T-cell (primary cell): ENCODE measurements around the gene C2orf74. TPM values are rescaled to one million over a fixed set of nuclear protein-coding genes. Genes with fewer than 3 reads are reported as not detected.
"Not testable (repeated sequence)": the region's sequence is repeated elsewhere in the genome, so short reads cannot be mapped to it uniquely, and the experiment has no call there.

Experiments
- ATAC-seq, 4 experiments: fragments of 200-7000 bp in 3 of 4; fragments of 150-1000 bp in 1 of 4; cut with Tn5 transposase; replicated peaks in 1 of 4; 1 replicate in 3 of 4; 2 replicates in 1 of 4; pipeline ENCODE4 v1.10.0; 2021; ENCODE audit warnings: moderate library complexity in 3 of 4, mild to moderate bottlenecking in 2 of 4, moderate number of reproducible peaks in 1 of 4
- CTCF ChIA-PET, 2 donors: fragments of 300-600 bp; sonication (Branson Sonifier 250); formaldehyde crosslinking; loops; one replicate each; lab custom pipeline; 2022; ENCODE audit warnings: antibody characterized with exemption in 2 of 2; lab: Charles Lee
- POLR2A ChIA-PET, 2 donors: fragments of 300-600 bp; sonication (Branson Sonifier 250); formaldehyde crosslinking; loops; one replicate each; lab custom pipeline; 2022; ENCODE audit warnings: antibody characterized with exemption in 2 of 2; lab: Charles Lee
- DNase-seq, 35 experiments: peaks; one replicate each; pipeline versions ENCODE4 v3.0.0 to v3.0.0-alpha.2; 2013 to 2023
- H3K27ac ChIP-seq: one replicate; pipeline ENCODE4 v1.5.1; 2013; ENCODE audit warnings: low read length
- H3K27me3 ChIP-seq, 2 experiments: replicated peaks in 1 of 2; 1 replicate in 1 of 2; 2 replicates in 1 of 2; pipeline versions ENCODE4 v1.6.1 to v1.7.0; 2013; ENCODE audit warnings: low read length in 1 of 2, mixed read lengths in 1 of 2; ENCODE audit not compliant: control insufficient read depth in 2 of 2, insufficient read depth in 2 of 2; ENCODE audit errors: extremely low read depth in 1 of 2
- H3K36me3 ChIP-seq, 2 donors: 1 replicate in 1 of 2; 2 replicates in 1 of 2; pipeline versions ENCODE4 v1.6.1 to v1.7.0; 2013; ENCODE audit warnings: low read length in 1 of 2; ENCODE audit not compliant: control insufficient read depth in 2 of 2, insufficient read depth in 1 of 2; ENCODE audit errors: extremely low read depth in 1 of 2
- H3K4me1 ChIP-seq, 2 experiments: 1 replicate in 1 of 2; 2 replicates in 1 of 2; pipeline versions ENCODE4 v1.6.1 to v1.7.0; 2013; ENCODE audit warnings: low read length in 2 of 2, mixed read lengths in 1 of 2; ENCODE audit not compliant: insufficient read depth in 2 of 2, control insufficient read depth in 1 of 2; ENCODE audit errors: extremely low read depth in 1 of 2
- H3K4me3 ChIP-seq, 2 donors: 1 replicate in 1 of 2; 2 replicates in 1 of 2; pipeline versions ENCODE4 v1.5.1 to v1.7.0; 2013; ENCODE audit warnings: mild to moderate bottlenecking in 2 of 2, low read length in 1 of 2, moderate library complexity in 1 of 2; ENCODE audit not compliant: control insufficient read depth in 1 of 2; ENCODE audit errors: extremely low read depth in 1 of 2
- H3K9me3 ChIP-seq: 2 replicates; pipeline ENCODE4 v1.7.0; 2013
- H3K27ac Mint-ChIP-seq, 2 donors: one replicate each; pipeline ENCODE4 v1.8.0; 2020 to 2021; ENCODE audit warnings: mild to moderate bottlenecking in 2 of 2, mixed read lengths in 2 of 2
- H3K27me3 Mint-ChIP-seq, 2 donors: one replicate each; pipeline ENCODE4 v1.8.0; 2021 to 2022; ENCODE audit warnings: mixed read lengths in 2 of 2
- H3K36me3 Mint-ChIP-seq: one replicate; pipeline ENCODE4 v1.8.0; 2021; ENCODE audit warnings: mixed read lengths
- H3K4me1 Mint-ChIP-seq, 3 donors: one replicate each; pipeline ENCODE4 v1.8.0; 2020 to 2022; ENCODE audit warnings: mixed read lengths in 3 of 3, mild to moderate bottlenecking in 1 of 3
- H3K4me3 Mint-ChIP-seq, 3 donors: one replicate each; pipeline ENCODE4 v1.8.0; 2020 to 2022; ENCODE audit warnings: mild to moderate bottlenecking in 3 of 3, mixed read lengths in 3 of 3, moderate library complexity in 3 of 3
- H3K9me3 Mint-ChIP-seq, 3 donors: one replicate each; pipeline ENCODE4 v1.8.0; 2020 to 2022; ENCODE audit warnings: mixed read lengths in 3 of 3
- WGBS: methylation state at CpG from one replicate; pipeline ENCODE4 v1.1.5; 2013; ENCODE audit warnings: missing lambda C conversion rate; ENCODE audit not compliant: insufficient coverage; 5-methylcytosine and 5-hydroxymethylcytosine counted together
- total RNA-seq, 35 experiments: library from RNA in 6 of 35; stranded (reverse) in 6 of 35; fragments of 120-200 nt in 1 of 35; gene quantifications; one replicate each; pipeline versions ENCODE4 v1.2.1 to v1.2.4 and lab custom pipeline; 2013 to 2026

C2orf74 gene
- total RNA-seq, 5 donors from 2014 or later (not counting 1 experiment from before 2014, with no cell fraction given), result 5.2 to 18.8 (median 12.0) TPM

GRCh38 chr2:61128122-61128521 lies 33.9 kb upstream of the C2orf74 start:
- H3K36me3 ChIP-seq, H3K36me3 Mint-ChIP-seq, H3K4me1 Mint-ChIP-seq, ATAC-seq, H3K4me3 ChIP-seq, H3K4me3 Mint-ChIP-seq, H3K27me3 Mint-ChIP-seq, H3K4me1 ChIP-seq, H3K9me3 Mint-ChIP-seq, DNase-seq, H3K9me3 ChIP-seq, H3K27me3 ChIP-seq, H3K27ac Mint-ChIP-seq, H3K27ac ChIP-seq: not testable (repeated sequence)
- CTCF ChIA-PET, result interaction anchor here in 1 of 2 donors (0.7 kb wide), 1 partner anchor 49 kb away, joined by 3 read pairs; no protein-coding TSS in a partner anchor
- WGBS, result no CpG with 5 or more reads among the region's 6 CpGs
- POLR2A ChIA-PET, result interaction anchor here in 1 of 2 donors (0.7 kb wide), 1 partner anchor 17 kb away, joined by 4 read pairs; no protein-coding TSS in a partner anchor

GRCh38 chr2:61134141-61134540 lies 27.8 kb upstream of the C2orf74 start:
- CTCF ChIA-PET, result interaction anchor here in 1 of 2 donors (0.7 kb wide), 1 partner anchor 9 kb away, joined by 3 read pairs; no protein-coding TSS in a partner anchor
- H3K4me3 Mint-ChIP-seq, result no peak overlapping the region
- 80% methylated on average over 2 of the region's 4 CpGs for WGBS

GRCh38 chr2:61135510-61135909 lies 26.5 kb upstream of the C2orf74 start:
- peaks cover 0 to 5% (median 0%) of the 10 kb centered on the region in 3 donors for H3K4me1 Mint-ChIP-seq
- ATAC-seq, result peak in 1 of 4 experiments; percentile 74
- ChIA-PET CTCF (interaction anchor here (0.6 to 1.1 kb wide), 4 partner anchors 9 to 750 kb away, joined by 3 read pairs; no protein-coding TSS in a partner anchor), POLR2A (interaction anchor here in 1 of 2 donors (0.6 kb wide), 1 partner anchor 9 kb away, joined by 3 read pairs; no protein-coding TSS in a partner anchor)
- Histone ChIP-seq H3K27me3 (no peaks in the 10 kb centered on the region), H3K9me3 (no peaks in the 10 kb centered on the region), H3K36me3 (no peaks in the 10 kb centered on the region), H3K4me3 (no peak overlapping the region), H3K4me1 (no peaks in the 10 kb centered on the region), H3K27ac (no peak overlapping the region)
- peak in 1 of 35 experiments; percentile 40 for DNase-seq
- no peak overlapping the region for H3K4me3 Mint-ChIP-seq
- no peak overlapping the region for H3K27ac Mint-ChIP-seq
- H3K9me3 Mint-ChIP-seq, result no peaks in the 10 kb centered on the region
- WGBS, result no CpG with 5 or more reads among the region's 3 CpGs
- H3K27me3 Mint-ChIP-seq, result no peaks in the 10 kb centered on the region
- H3K36me3 Mint-ChIP-seq, result no peaks in the 10 kb centered on the region

More at GRCh38 chr2:61134141-61134540, 27.8 kb upstream of the C2orf74 start:
- H3K4me1 ChIP-seq, result no peaks in the 10 kb centered on the region
- no peak overlapping the region for H3K4me3 ChIP-seq
- H3K36me3 ChIP-seq, result no peaks in the 10 kb centered on the region
- no peaks in the 10 kb centered on the region for H3K9me3 ChIP-seq
- H3K9me3 Mint-ChIP-seq, result no peaks in the 10 kb centered on the region
- H3K27me3 Mint-ChIP-seq, result no peaks in the 10 kb centered on the region
- H3K4me1 Mint-ChIP-seq, result peaks cover 0 to 5% (median 0%) of the 10 kb centered on the region in 3 donors
- no peak overlapping the region for H3K27ac Mint-ChIP-seq
- ATAC-seq (no peak), DNase-seq (no peak)
- no peaks in the 10 kb centered on the region for H3K36me3 Mint-ChIP-seq
- POLR2A ChIA-PET, result no interaction called here
- no peaks in the 10 kb centered on the region for H3K27me3 ChIP-seq
- no peak overlapping the region for H3K27ac ChIP-seq

- ChIA-PET POLR2A (no interaction called here), CTCF (no interaction called here)
- no peak overlapping the region for H3K4me3 ChIP-seq
- Mint-ChIP-seq H3K36me3 (peaks cover 3% of the 10 kb centered on the region), H3K27ac (no peak overlapping the region), H3K4me1 (peaks cover 0 to 5% (median 0%) of the 10 kb centered on the region in 3 donors), H3K27me3 (no peaks in the 10 kb centered on the region), H3K4me3 (no peak overlapping the region), H3K9me3 (no peaks in the 10 kb centered on the region)
- ATAC-seq, result no peak
- no peak overlapping the region for H3K27ac ChIP-seq
- H3K9me3 ChIP-seq, result no peaks in the 10 kb centered on the region
- no peaks in the 10 kb centered on the region for H3K36me3 ChIP-seq
- no peaks in the 10 kb centered on the region for H3K27me3 ChIP-seq
- no peaks in the 10 kb centered on the region for H3K4me1 ChIP-seq
- no peak for DNase-seq
- 92% methylated on average over 1 of the region's 4 CpGs for WGBS
Observed at GRCh38 chr2:61138859-61139258, 23.1 kb upstream of the C2orf74 start.

- no peak for ATAC-seq
- Mint-ChIP-seq H3K36me3 (peaks cover 3% of the 10 kb centered on the region), H3K27ac (no peak overlapping the region), H3K4me1 (peaks cover 6 to 12% (median 10%) of the 10 kb centered on the region in 3 donors), H3K4me3 (no peak overlapping the region), H3K27me3 (no peaks in the 10 kb centered on the region), H3K9me3 (no peaks in the 10 kb centered on the region)
- Histone ChIP-seq H3K4me1 (peaks cover 5 to 14% of the 10 kb centered on the region in 2 experiments), H3K27me3 (no peaks in the 10 kb centered on the region), H3K27ac (no peak overlapping the region), H3K9me3 (no peaks in the 10 kb centered on the region), H3K4me3 (no peak overlapping the region), H3K36me3 (no peaks in the 10 kb centered on the region)
- no peak for DNase-seq
- POLR2A ChIA-PET, result interaction anchor here in 1 of 2 donors (0.6 kb wide), 1 partner anchor 14 kb away, joined by 7 read pairs; no protein-coding TSS in a partner anchor
- no CpG with 5 or more reads among the region's 1 CpG for WGBS
- CTCF ChIA-PET, result no interaction called here
Observed at GRCh38 chr2:61141151-61141550, 20.8 kb upstream of the C2orf74 start.

- DNase-seq (peak; percentile 74 to 98 (median 84)), ATAC-seq (peak; percentile 83 to 91 (median 90))
- WGBS, result 1% methylated on average over 23 of the region's 31 CpGs
- Histone ChIP-seq H3K4me1 (peaks cover 5 to 14% of the 10 kb centered on the region in 2 experiments), H3K36me3 (peaks cover 0 to 11% of the 10 kb centered on the region in 2 donors), H3K27me3 (no peaks in the 10 kb centered on the region), H3K27ac (peak overlapping the region; percentile 82), H3K9me3 (no peaks in the 10 kb centered on the region), H3K4me3 (peak overlapping the region; percentile 60 to 66)
- peak overlapping the region; percentile 90 to 92 for H3K27ac Mint-ChIP-seq
- ChIA-PET CTCF (interaction anchor here (0.6 to 1.3 kb wide), 7 partner anchors 9 to 364 kb away, joined by 3 to 5 read pairs (median 3); no protein-coding TSS in a partner anchor), POLR2A (interaction anchor here (0.7 to 1.5 kb wide), 4 partner anchors 9 to 362 kb away, joined by 3 to 7 read pairs (median 4); no protein-coding TSS in a partner anchor)
- peaks cover 12% of the 10 kb centered on the region for H3K36me3 Mint-ChIP-seq
- peaks cover 6 to 18% (median 12%) of the 10 kb centered on the region in 3 donors for H3K4me1 Mint-ChIP-seq
- no peaks in the 10 kb centered on the region for H3K27me3 Mint-ChIP-seq
- peak overlapping the region; percentile 82 to 90 (median 87) for H3K4me3 Mint-ChIP-seq
- H3K9me3 Mint-ChIP-seq, result no peaks in the 10 kb centered on the region
Observed at GRCh38 chr2:61144697-61145268, 17.2 kb upstream of the C2orf74 start.
